Liver (tissue), 9 donors: ENCODE data around the gene ADAMTS3. TPM values are rescaled to one million over a fixed set of nuclear protein-coding genes. Genes with fewer than 3 reads are reported as not detected.
A peak's percentile ranks its signal among the peaks of the same experiment; 100 is the strongest.

ENCODE experiments used
- DNase-seq: peaks from one replicate; pipeline ENCODE4 v3.0.0-alpha.2; 2017; ENCODE audit warnings: low spot score
- H3K27ac ChIP-seq, 2 donors: one replicate each; pipeline ENCODE4 v1.7.0; 2013; ENCODE audit warnings: inconsistent platforms in 2 of 2, low read length in 2 of 2, control low read depth in 1 of 2, low read depth in 1 of 2, mild to moderate bottlenecking in 1 of 2
- H3K27me3 ChIP-seq, 4 donors: one replicate each; pipeline versions ENCODE4 v1.6.1 to v1.7.0; 2013; ENCODE audit warnings: low read length in 3 of 4, inconsistent platforms in 1 of 4, mild to moderate bottlenecking in 1 of 4, moderate library complexity in 1 of 4; ENCODE audit not compliant: control insufficient read depth in 4 of 4, insufficient read depth in 4 of 4
- H3K36me3 ChIP-seq, 4 donors: one replicate each; pipeline versions ENCODE4 v1.6.1 to v1.7.0; 2013; ENCODE audit warnings: low read length in 3 of 4, mild to moderate bottlenecking in 3 of 4, low read depth in 1 of 4, moderate library complexity in 1 of 4; ENCODE audit not compliant: control insufficient read depth in 4 of 4, insufficient read depth in 3 of 4
- H3K4me1 ChIP-seq, 4 donors: one replicate each; pipeline versions ENCODE4 v1.6.1 to v1.7.0; 2013; ENCODE audit warnings: low read length in 3 of 4, mild to moderate bottlenecking in 3 of 4, moderate library complexity in 1 of 4; ENCODE audit not compliant: control insufficient read depth in 4 of 4, insufficient read depth in 4 of 4
- H3K4me3 ChIP-seq, 3 donors: one replicate each; pipeline versions ENCODE4 v1.6.1 to v1.7.0; 2013; ENCODE audit warnings: low read length in 3 of 3, control low read depth in 1 of 3, low read depth in 1 of 3, mild to moderate bottlenecking in 1 of 3
- H3K9ac ChIP-seq, 2 donors: one replicate each; pipeline ENCODE4 v1.7.0; 2013; ENCODE audit warnings: low read length in 2 of 2, mild to moderate bottlenecking in 2 of 2, moderate library complexity in 2 of 2, control low read depth in 1 of 2, low read depth in 1 of 2
- H3K9me3 ChIP-seq, 4 donors: one replicate each; pipeline versions ENCODE4 v1.6.1 to v1.7.0; 2013; ENCODE audit warnings: low read length in 3 of 4; ENCODE audit not compliant: control insufficient read depth in 4 of 4
- EGR1 ChIP-seq, 2 donors: IDR thresholded peaks; 2 replicates each; pipeline ENCODE4 v1.6.1; 2016 to 2018; ENCODE audit warnings: antibody characterized with exemption in 2 of 2, low read depth in 2 of 2
- FOXA1 ChIP-seq: IDR thresholded peaks from 2 replicates; pipeline ENCODE4 v1.6.1; 2016; ENCODE audit warnings: antibody characterized with exemption
- FOXA2 ChIP-seq: IDR thresholded peaks from 2 replicates; pipeline ENCODE4 v1.6.1; 2016; ENCODE audit warnings: antibody characterized with exemption
- GABPA ChIP-seq, 2 donors: IDR thresholded peaks in 1 of 2; conservative IDR thresholded peaks in 1 of 2; 2 replicates each; pipeline ENCODE4 v1.6.1; 2016; ENCODE audit warnings: antibody characterized with exemption in 2 of 2, mild to moderate bottlenecking in 1 of 2, moderate library complexity in 1 of 2
- HNF4A ChIP-seq, 2 donors: conservative IDR thresholded peaks; 2 replicates each; pipeline ENCODE4 v1.6.1; 2016; ENCODE audit warnings: antibody characterized with exemption in 2 of 2, mild to moderate bottlenecking in 2 of 2
- HNF4G ChIP-seq: IDR thresholded peaks from 2 replicates; pipeline ENCODE4 v1.6.1; 2016; ENCODE audit warnings: antibody characterized with exemption
- JUND ChIP-seq, 2 donors: IDR thresholded peaks; 2 replicates each; pipeline ENCODE4 v1.6.1; 2016; ENCODE audit warnings: antibody characterized with exemption in 2 of 2
- NR2F2 ChIP-seq: IDR thresholded peaks from 2 replicates; pipeline ENCODE4 v1.6.1; 2016; ENCODE audit warnings: antibody characterized with exemption
- RAD21 ChIP-seq, 2 donors: IDR thresholded peaks; 2 replicates each; pipeline ENCODE4 v1.6.1; 2016; ENCODE audit warnings: antibody characterized with exemption in 2 of 2, mild to moderate bottlenecking in 2 of 2
- RXRA ChIP-seq, 2 donors: IDR thresholded peaks; 2 replicates each; pipeline ENCODE4 v1.6.1; 2017 to 2018; ENCODE audit warnings: antibody characterized with exemption in 2 of 2, mild to moderate bottlenecking in 1 of 2
- SP1 ChIP-seq: IDR thresholded peaks from 2 replicates; pipeline ENCODE4 v1.6.1; 2018; ENCODE audit warnings: antibody characterized with exemption, mild to moderate bottlenecking
- TAF1 ChIP-seq: conservative IDR thresholded peaks from 2 replicates; pipeline ENCODE4 v1.6.1; 2016; ENCODE audit warnings: antibody characterized with exemption, mild to moderate bottlenecking
- YY1 ChIP-seq: IDR thresholded peaks from 2 replicates; pipeline ENCODE4 v1.6.1; 2016; ENCODE audit warnings: antibody characterized with exemption, mild to moderate bottlenecking
- WGBS: extraction: QIAGEN DNeasy Blood & Tissue Kit; methylation state at CpG from one replicate; pipeline ENCODE4 v1.1.7; 2013; 5-methylcytosine and 5-hydroxymethylcytosine counted together
- polyA plus RNA-seq, 2 donors: library from polyadenylated mRNA; stranded (reverse) in 1 of 2; unstranded in 1 of 2; fragments of 200-250 nt in 1 of 2; fragments of >200 nt in 1 of 2; fragmentation: Nextera tagmentation in 1 of 2; extraction: Ambion mirVana in 1 of 2; gene quantifications; one replicate each; pipeline versions ENCODE4 v1.2.1 to v1.2.3, GENCODE V29; 2013 to 2015
- total RNA-seq, 2 donors: library from RNA; depleted of rRNA; stranded (reverse); fragments of >200 nt; gene quantifications; one replicate each; pipeline ENCODE4 v1.2.3, GENCODE V29; 2014
- TF ChIP-seq, protein P1 (sequence below): IDR thresholded peaks from 2 replicates; pipeline ENCODE4 v1.6.1; 2016; ENCODE audit warnings: antibody characterized with exemption
- TF ChIP-seq, protein P2 (sequence below): IDR thresholded peaks from 2 replicates; pipeline ENCODE4 v1.6.1; 2016; ENCODE audit warnings: antibody characterized with exemption
- TF ChIP-seq, protein P3 (sequence below): IDR thresholded peaks from 2 replicates; pipeline ENCODE4 v1.6.1; 2016; ENCODE audit warnings: antibody characterized with exemption
- TF ChIP-seq, protein P4 (sequence below): IDR thresholded peaks from 2 replicates; pipeline ENCODE4 v1.6.1; 2016; ENCODE audit warnings: antibody characterized with exemption, mild to moderate bottlenecking
- donor health status: healthy.
- donor health status: healthy.
- donor health status: healthy.
- donor health status: healthy.
- donor health status: healthy.

The ADAMTS3 gene
- total and polyA plus RNA-seq, 4 donors = 0.12 to 1.9 (median 0.25) TPM; not detected in 1

DNA sequence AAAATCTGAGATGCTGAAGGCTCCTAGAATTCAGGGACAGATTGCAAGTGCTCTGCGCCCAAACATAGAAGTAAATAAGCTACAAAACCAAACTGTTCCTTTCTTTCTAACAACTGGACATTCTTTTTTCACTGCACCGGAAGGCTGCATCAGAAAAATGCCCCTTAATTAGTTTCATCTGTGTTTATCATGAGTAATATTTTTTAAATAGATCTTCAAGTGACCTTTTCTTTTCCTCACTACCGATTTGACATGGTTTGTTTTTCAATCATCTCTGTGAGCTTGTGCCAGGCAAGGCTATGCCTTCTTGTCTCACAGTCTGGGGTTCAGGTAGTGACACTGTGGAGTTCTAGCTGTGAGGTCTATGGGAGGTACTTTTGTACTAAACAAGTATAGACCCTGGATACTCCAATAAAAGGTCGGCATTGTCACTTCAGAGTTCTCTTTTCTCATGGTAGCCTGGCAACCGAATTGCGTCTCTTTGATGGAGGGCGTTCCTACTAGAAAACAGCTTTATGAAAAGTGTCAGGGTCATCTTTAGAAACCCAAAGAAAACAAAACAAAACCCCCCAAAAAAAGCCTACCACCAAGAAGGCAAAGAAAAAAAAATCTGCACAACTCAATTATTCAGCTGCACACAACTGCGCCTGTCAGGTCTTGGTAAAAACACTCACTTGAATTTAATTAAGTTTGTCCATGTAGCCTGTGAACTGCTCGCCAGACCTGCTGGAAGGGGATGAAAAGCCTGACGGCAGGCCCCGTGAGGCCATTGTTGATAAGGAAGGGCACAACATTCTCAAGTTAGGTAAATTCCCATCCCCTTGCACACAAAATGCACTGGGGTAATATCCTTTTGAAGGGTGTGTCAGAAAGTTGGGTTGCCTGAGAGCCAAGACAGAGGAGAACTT, 22.8 kb upstream of the ADAMTS3 start:
- Histone ChIP-seq H3K36me3 (no peaks in the 10 kb centered on the region), H3K9me3 (no peaks in the 10 kb centered on the region), H3K4me3 (no peak overlapping the region), H3K9ac (no peak overlapping the region), H3K4me1 (peaks cover 0 to 6% (median 3%) of the 10 kb centered on the region in 4 donors), H3K27ac (no peak overlapping the region), H3K27me3 (no peaks in the 10 kb centered on the region)
- TF ChIP-seq, protein P1, sequence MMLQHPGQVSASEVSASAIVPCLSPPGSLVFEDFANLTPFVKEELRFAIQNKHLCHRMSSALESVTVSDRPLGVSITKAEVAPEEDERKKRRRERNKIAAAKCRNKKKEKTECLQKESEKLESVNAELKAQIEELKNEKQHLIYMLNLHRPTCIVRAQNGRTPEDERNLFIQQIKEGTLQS = no peak
- TF ChIP-seq, protein P2, sequence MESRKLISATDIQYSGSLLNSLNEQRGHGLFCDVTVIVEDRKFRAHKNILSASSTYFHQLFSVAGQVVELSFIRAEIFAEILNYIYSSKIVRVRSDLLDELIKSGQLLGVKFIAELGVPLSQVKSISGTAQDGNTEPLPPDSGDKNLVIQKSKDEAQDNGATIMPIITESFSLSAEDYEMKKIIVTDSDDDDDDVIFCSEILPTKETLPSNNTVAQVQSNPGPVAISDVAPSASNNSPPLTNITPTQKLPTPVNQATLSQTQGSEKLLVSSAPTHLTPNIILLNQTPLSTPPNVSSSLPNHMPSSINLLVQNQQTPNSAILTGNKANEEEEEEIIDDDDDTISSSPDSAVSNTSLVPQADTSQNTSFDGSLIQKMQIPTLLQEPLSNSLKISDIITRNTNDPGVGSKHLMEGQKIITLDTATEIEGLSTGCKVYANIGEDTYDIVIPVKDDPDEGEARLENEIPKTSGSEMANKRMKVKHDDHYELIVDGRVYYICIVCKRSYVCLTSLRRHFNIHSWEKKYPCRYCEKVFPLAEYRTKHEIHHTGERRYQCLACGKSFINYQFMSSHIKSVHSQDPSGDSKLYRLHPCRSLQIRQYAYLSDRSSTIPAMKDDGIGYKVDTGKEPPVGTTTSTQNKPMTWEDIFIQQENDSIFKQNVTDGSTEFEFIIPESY = no peak
- no peak for TF ChIP-seq HNF4G
- TF ChIP-seq NR2F2 = no peak
- 75% methylated on average over 11 of the region's 11 CpGs for WGBS
- no peak for DNase-seq

DNA sequence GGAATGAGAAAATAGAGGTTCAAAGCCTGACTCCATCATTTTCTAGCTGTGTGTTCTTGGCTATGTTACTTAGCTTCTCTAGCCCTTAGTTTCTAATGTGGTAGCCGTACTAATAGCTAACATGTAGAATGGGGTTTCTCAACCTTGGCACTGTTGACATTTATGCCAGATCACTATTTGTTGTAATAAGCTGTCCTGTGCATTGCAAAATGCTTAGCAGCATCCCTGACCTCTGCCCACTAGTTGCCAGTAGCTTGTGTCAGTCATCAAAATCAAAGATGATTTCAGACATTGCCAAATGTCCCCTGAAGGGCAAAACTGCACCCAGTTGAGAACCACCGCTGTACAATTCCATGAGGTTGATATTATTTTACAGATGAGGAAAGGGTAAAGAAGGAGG, 18.3 kb upstream of the ADAMTS3 start:
- 47% methylated on average over 2 of the region's 2 CpGs for WGBS
- peak; percentile 33 to 73 for TF ChIP-seq RXRA (IDR thresholded peaks at IDR 0.05)
- TF ChIP-seq, protein P3, sequence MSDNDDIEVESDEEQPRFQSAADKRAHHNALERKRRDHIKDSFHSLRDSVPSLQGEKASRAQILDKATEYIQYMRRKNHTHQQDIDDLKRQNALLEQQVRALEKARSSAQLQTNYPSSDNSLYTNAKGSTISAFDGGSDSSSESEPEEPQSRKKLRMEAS = peak; percentile 35
- no peak for TF ChIP-seq EGR1 (IDR thresholded peaks at IDR 0.05; ENCODE audit: low read depth in 2 of 2)
- TF ChIP-seq HNF4A (conservative IDR thresholded peaks at IDR 0.05) = peak; percentile 51 to 71
- TF ChIP-seq FOXA1 = peak; percentile 85
- no peak for TF ChIP-seq HNF4G
- TF ChIP-seq RAD21 (IDR thresholded peaks at IDR 0.05) = no peak
- TF ChIP-seq JUND (IDR thresholded peaks at IDR 0.05) = no peak
- no peak for TF ChIP-seq GABPA (IDR thresholded peaks at IDR 0.05 in 1 of 2, conservative IDR thresholded peaks at IDR 0.05 in 1 of 2)
- TF ChIP-seq TAF1 = no peak
- TF ChIP-seq, protein P4, sequence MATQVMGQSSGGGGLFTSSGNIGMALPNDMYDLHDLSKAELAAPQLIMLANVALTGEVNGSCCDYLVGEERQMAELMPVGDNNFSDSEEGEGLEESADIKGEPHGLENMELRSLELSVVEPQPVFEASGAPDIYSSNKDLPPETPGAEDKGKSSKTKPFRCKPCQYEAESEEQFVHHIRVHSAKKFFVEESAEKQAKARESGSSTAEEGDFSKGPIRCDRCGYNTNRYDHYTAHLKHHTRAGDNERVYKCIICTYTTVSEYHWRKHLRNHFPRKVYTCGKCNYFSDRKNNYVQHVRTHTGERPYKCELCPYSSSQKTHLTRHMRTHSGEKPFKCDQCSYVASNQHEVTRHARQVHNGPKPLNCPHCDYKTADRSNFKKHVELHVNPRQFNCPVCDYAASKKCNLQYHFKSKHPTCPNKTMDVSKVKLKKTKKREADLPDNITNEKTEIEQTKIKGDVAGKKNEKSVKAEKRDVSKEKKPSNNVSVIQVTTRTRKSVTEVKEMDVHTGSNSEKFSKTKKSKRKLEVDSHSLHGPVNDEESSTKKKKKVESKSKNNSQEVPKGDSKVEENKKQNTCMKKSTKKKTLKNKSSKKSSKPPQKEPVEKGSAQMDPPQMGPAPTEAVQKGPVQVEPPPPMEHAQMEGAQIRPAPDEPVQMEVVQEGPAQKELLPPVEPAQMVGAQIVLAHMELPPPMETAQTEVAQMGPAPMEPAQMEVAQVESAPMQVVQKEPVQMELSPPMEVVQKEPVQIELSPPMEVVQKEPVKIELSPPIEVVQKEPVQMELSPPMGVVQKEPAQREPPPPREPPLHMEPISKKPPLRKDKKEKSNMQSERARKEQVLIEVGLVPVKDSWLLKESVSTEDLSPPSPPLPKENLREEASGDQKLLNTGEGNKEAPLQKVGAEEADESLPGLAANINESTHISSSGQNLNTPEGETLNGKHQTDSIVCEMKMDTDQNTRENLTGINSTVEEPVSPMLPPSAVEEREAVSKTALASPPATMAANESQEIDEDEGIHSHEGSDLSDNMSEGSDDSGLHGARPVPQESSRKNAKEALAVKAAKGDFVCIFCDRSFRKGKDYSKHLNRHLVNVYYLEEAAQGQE = peak; percentile 41
- peak; percentile 87 for TF ChIP-seq FOXA2
- TF ChIP-seq, protein P2 = peak; percentile 30
- TF ChIP-seq, protein P1 = no peak
- TF ChIP-seq SP1 = peak; percentile 34
- TF ChIP-seq YY1 = peak; percentile 62
- TF ChIP-seq NR2F2 = no peak
- Histone ChIP-seq H3K27me3 (no peaks in the 10 kb centered on the region), H3K4me1 (peaks cover 0 to 6% (median 3%) of the 10 kb centered on the region in 4 donors), H3K36me3 (no peaks in the 10 kb centered on the region), H3K27ac (no peak overlapping the region), H3K9ac (no peak overlapping the region), H3K4me3 (no peak overlapping the region), H3K9me3 (no peaks in the 10 kb centered on the region)
- DNase-seq = no peak
